ENCODE measurements around the gene HELB.

HELB gene

GRCh38 chr12:66304296-66304900 lies 2.1 kb downstream of the HELB start:
- Histone ChIP-seq H3K4me3 (ENCODE audit: low read depth, low read length) (no peak overlapping the region), H3K4me1 (ENCODE audit: control insufficient read depth, insufficient read depth, low read length) (no peaks in the 10 kb centered on the region), H3K36me3 (ENCODE audit: control insufficient read depth, insufficient read depth, low read length) (no peaks in the 10 kb centered on the region), H3K9me3 (ENCODE audit: control insufficient read depth, insufficient read depth, low read length) (no peaks in the 10 kb centered on the region), H3K27me3 (ENCODE audit: control insufficient read depth, insufficient read depth, low read length) (peaks cover 15% of the 10 kb centered on the region), H3K9ac (ENCODE audit: low read depth, low read length) (no peak overlapping the region)

GRCh38 chr12:66309606-66310005 lies 7.3 kb downstream of the HELB start:
- H3K36me3 ChIP-seq (ENCODE audit: control insufficient read depth, insufficient read depth, low read length) = no peaks in the 10 kb centered on the region
- no peaks in the 10 kb centered on the region for H3K9me3 ChIP-seq (ENCODE audit: control insufficient read depth, insufficient read depth, low read length)
- no peak overlapping the region for H3K9ac ChIP-seq (ENCODE audit: low read depth, low read length)
- H3K4me1 ChIP-seq (ENCODE audit: control insufficient read depth, insufficient read depth, low read length) = no peaks in the 10 kb centered on the region
- no peaks in the 10 kb centered on the region for H3K27me3 ChIP-seq (ENCODE audit: control insufficient read depth, insufficient read depth, low read length)
- no peak overlapping the region for H3K4me3 ChIP-seq (ENCODE audit: low read depth, low read length)

- no peaks in the 10 kb centered on the region for H3K4me1 ChIP-seq (ENCODE audit: control insufficient read depth, insufficient read depth, low read length)
- H3K27me3 ChIP-seq (ENCODE audit: control insufficient read depth, insufficient read depth, low read length) = no peaks in the 10 kb centered on the region
- H3K4me3 ChIP-seq (ENCODE audit: low read depth, low read length) = no peak overlapping the region
- no peaks in the 10 kb centered on the region for H3K9me3 ChIP-seq (ENCODE audit: control insufficient read depth, insufficient read depth, low read length)
- no peak overlapping the region for H3K9ac ChIP-seq (ENCODE audit: low read depth, low read length)
- no peaks in the 10 kb centered on the region for H3K36me3 ChIP-seq (ENCODE audit: control insufficient read depth, insufficient read depth, low read length)
Measured at GRCh38 chr12:66312189-66312588, 9.9 kb downstream of the HELB start.

GRCh38 chr12:66314278-66314677 lies 12.0 kb downstream of the HELB start:
- H3K27me3 ChIP-seq (ENCODE audit: control insufficient read depth, insufficient read depth, low read length) = no peaks in the 10 kb centered on the region
- H3K9ac ChIP-seq (ENCODE audit: low read depth, low read length) = no peak overlapping the region
- no peaks in the 10 kb centered on the region for H3K4me1 ChIP-seq (ENCODE audit: control insufficient read depth, insufficient read depth, low read length)
- no peaks in the 10 kb centered on the region for H3K36me3 ChIP-seq (ENCODE audit: control insufficient read depth, insufficient read depth, low read length)
- no peaks in the 10 kb centered on the region for H3K9me3 ChIP-seq (ENCODE audit: control insufficient read depth, insufficient read depth, low read length)
- H3K4me3 ChIP-seq (ENCODE audit: low read depth, low read length) = no peak overlapping the region

GRCh38 chr12:66319266-66319954 lies 17.1 kb downstream of the HELB start:
- H3K4me1 ChIP-seq (ENCODE audit: control insufficient read depth, insufficient read depth, low read length) = no peaks in the 10 kb centered on the region
- H3K4me3 ChIP-seq (ENCODE audit: low read depth, low read length) = no peak overlapping the region
- H3K9me3 ChIP-seq (ENCODE audit: control insufficient read depth, insufficient read depth, low read length) = no peaks in the 10 kb centered on the region
- no peak overlapping the region for H3K9ac ChIP-seq (ENCODE audit: low read depth, low read length)
- no peaks in the 10 kb centered on the region for H3K27me3 ChIP-seq (ENCODE audit: control insufficient read depth, insufficient read depth, low read length)
- no peaks in the 10 kb centered on the region for H3K36me3 ChIP-seq (ENCODE audit: control insufficient read depth, insufficient read depth, low read length)

- Histone ChIP-seq H3K9me3 (ENCODE audit: control insufficient read depth, insufficient read depth, low read length) (no peaks in the 10 kb centered on the region), H3K9ac (ENCODE audit: low read depth, low read length) (no peak overlapping the region), H3K36me3 (ENCODE audit: control insufficient read depth, insufficient read depth, low read length) (no peaks in the 10 kb centered on the region), H3K4me3 (ENCODE audit: low read depth, low read length) (no peak overlapping the region), H3K27me3 (ENCODE audit: control insufficient read depth, insufficient read depth, low read length) (no peaks in the 10 kb centered on the region), H3K4me1 (ENCODE audit: control insufficient read depth, insufficient read depth, low read length) (no peaks in the 10 kb centered on the region)
Measured at GRCh38 chr12:66320996-66321395, 18.7 kb downstream of the HELB start.

GRCh38 chr12:66321435-66321834 lies 19.1 kb downstream of the HELB start:
- H3K36me3 ChIP-seq (ENCODE audit: control insufficient read depth, insufficient read depth, low read length) = no peaks in the 10 kb centered on the region
- H3K9ac ChIP-seq (ENCODE audit: low read depth, low read length) = no peak overlapping the region

GRCh38 chr12:66323017-66323416 lies 20.7 kb downstream of the HELB start:
- H3K4me3 ChIP-seq (ENCODE audit: low read depth, low read length) = no peak overlapping the region
- no peaks in the 10 kb centered on the region for H3K27me3 ChIP-seq (ENCODE audit: control insufficient read depth, insufficient read depth, low read length)
- H3K9ac ChIP-seq (ENCODE audit: low read depth, low read length) = no peak overlapping the region
- no peaks in the 10 kb centered on the region for H3K36me3 ChIP-seq (ENCODE audit: control insufficient read depth, insufficient read depth, low read length)
- no peaks in the 10 kb centered on the region for H3K9me3 ChIP-seq (ENCODE audit: control insufficient read depth, insufficient read depth, low read length)
- H3K4me1 ChIP-seq (ENCODE audit: control insufficient read depth, insufficient read depth, low read length) = no peaks in the 10 kb centered on the region

More at GRCh38 chr12:66321435-66321834, 19.1 kb downstream of the HELB start:
- Histone ChIP-seq H3K27me3 (ENCODE audit: control insufficient read depth, insufficient read depth, low read length) (no peaks in the 10 kb centered on the region), H3K4me1 (ENCODE audit: control insufficient read depth, insufficient read depth, low read length) (no peaks in the 10 kb centered on the region), H3K9me3 (ENCODE audit: control insufficient read depth, insufficient read depth, low read length) (no peaks in the 10 kb centered on the region), H3K4me3 (ENCODE audit: low read depth, low read length) (no peak overlapping the region)

GRCh38 chr12:66329941-66330340 lies 27.6 kb downstream of the HELB start:
- H3K27me3 ChIP-seq (ENCODE audit: control insufficient read depth, insufficient read depth, low read length) = no peaks in the 10 kb centered on the region
- no peaks in the 10 kb centered on the region for H3K4me1 ChIP-seq (ENCODE audit: control insufficient read depth, insufficient read depth, low read length)
- no peaks in the 10 kb centered on the region for H3K9me3 ChIP-seq (ENCODE audit: control insufficient read depth, insufficient read depth, low read length)
- no peak overlapping the region for H3K9ac ChIP-seq (ENCODE audit: low read depth, low read length)
- peaks cover 5% of the 10 kb centered on the region for H3K36me3 ChIP-seq (ENCODE audit: control insufficient read depth, insufficient read depth, low read length)
- H3K4me3 ChIP-seq (ENCODE audit: low read depth, low read length) = no peak overlapping the region

GRCh38 chr12:66331016-66331415 lies 28.7 kb downstream of the HELB start:
- Histone ChIP-seq H3K9me3 (ENCODE audit: control insufficient read depth, insufficient read depth, low read length) (no peaks in the 10 kb centered on the region), H3K36me3 (ENCODE audit: control insufficient read depth, insufficient read depth, low read length) (peaks cover 5% of the 10 kb centered on the region), H3K9ac (ENCODE audit: low read depth, low read length) (no peak overlapping the region), H3K4me1 (ENCODE audit: control insufficient read depth, insufficient read depth, low read length) (no peaks in the 10 kb centered on the region), H3K27me3 (ENCODE audit: control insufficient read depth, insufficient read depth, low read length) (no peaks in the 10 kb centered on the region), H3K4me3 (ENCODE audit: low read depth, low read length) (no peak overlapping the region)

- Histone ChIP-seq H3K36me3 (ENCODE audit: control insufficient read depth, insufficient read depth, low read length) (peaks cover 5% of the 10 kb centered on the region), H3K9ac (ENCODE audit: low read depth, low read length) (no peak overlapping the region), H3K27me3 (ENCODE audit: control insufficient read depth, insufficient read depth, low read length) (no peaks in the 10 kb centered on the region), H3K4me1 (ENCODE audit: control insufficient read depth, insufficient read depth, low read length) (no peaks in the 10 kb centered on the region), H3K9me3 (ENCODE audit: control insufficient read depth, insufficient read depth, low read length) (no peaks in the 10 kb centered on the region), H3K4me3 (ENCODE audit: low read depth, low read length) (no peak overlapping the region)
Measured at GRCh38 chr12:66331814-66332213, 29.5 kb downstream of the HELB start.

GRCh38 chr12:66335746-66336145 lies 33.5 kb downstream of the HELB start:
- H3K27me3 ChIP-seq (ENCODE audit: control insufficient read depth, insufficient read depth, low read length) = no peaks in the 10 kb centered on the region
- H3K9ac ChIP-seq (ENCODE audit: low read depth, low read length) = no peak overlapping the region
- H3K4me1 ChIP-seq (ENCODE audit: control insufficient read depth, insufficient read depth, low read length) = no peaks in the 10 kb centered on the region
- no peaks in the 10 kb centered on the region for H3K9me3 ChIP-seq (ENCODE audit: control insufficient read depth, insufficient read depth, low read length)
- H3K4me3 ChIP-seq (ENCODE audit: low read depth, low read length) = no peak overlapping the region
- peaks cover 5% of the 10 kb centered on the region for H3K36me3 ChIP-seq (ENCODE audit: control insufficient read depth, insufficient read depth, low read length)

Measured in iPS-15b (cell line).